RWPE2 (cell line): Measurements from ENCODE around the gene TMEM150B.

Experiments used
- ATAC-seq: fragments of 200-7000 bp; cut with Tn5 transposase; 3 replicates; pipeline ENCODE4 v1.9.1; 2021; ENCODE audit warnings: low read depth
- DNase-seq: peaks from one replicate; pipeline ENCODE4 v3.0.0-alpha.2; 2020; ENCODE audit warnings: low spot score
- H3K27ac ChIP-seq: fragments of 450-650 bp; 2 replicates; pipeline ENCODE4 v1.5.1; 2017; ENCODE audit warnings: mild to moderate bottlenecking; ENCODE audit not compliant: poor library complexity, severe bottlenecking
- H3K27me3 ChIP-seq: fragments of 250-450 bp; sonication (Bioruptor Pico); 2 replicates; pipeline ENCODE4 v1.5.1; 2021; ENCODE audit warnings: mild to moderate bottlenecking, moderate library complexity; ENCODE audit not compliant: insufficient read depth, poor library complexity, severe bottlenecking
- H3K36me3 ChIP-seq: fragments of 250-450 bp; sonication (Bioruptor Pico); 2 replicates; pipeline ENCODE4 v1.5.1; 2020; ENCODE audit warnings: low read depth, mild to moderate bottlenecking, moderate library complexity
- H3K4me1 ChIP-seq: fragments of 250-450 bp; sonication (Bioruptor Pico); 2 replicates; pipeline ENCODE4 v1.5.1; 2021; ENCODE audit warnings: mild to moderate bottlenecking, moderate library complexity; ENCODE audit not compliant: insufficient read depth, poor library complexity, severe bottlenecking
- H3K4me3 ChIP-seq: fragments of 250-450 bp; sonication (Bioruptor Pico); 2 replicates; pipeline ENCODE4 v1.5.1; 2021; ENCODE audit warnings: mild to moderate bottlenecking, moderate library complexity; ENCODE audit not compliant: severe bottlenecking
- H3K9me3 ChIP-seq: fragments of 250-450 bp; sonication (Bioruptor Pico); 2 replicates; pipeline ENCODE4 v1.5.1; 2021; ENCODE audit warnings: mild to moderate bottlenecking, moderate library complexity; ENCODE audit not compliant: severe bottlenecking
- TF ChIP-seq, protein P1 (sequence below): fragments of 450-650 bp; IDR thresholded peaks from one replicate; pipeline ENCODE4 v1.5.1; 2017; ENCODE audit warnings: mild to moderate bottlenecking, moderate library complexity; ENCODE audit not compliant: poor library complexity, severe bottlenecking

TMEM150B gene

DNA sequence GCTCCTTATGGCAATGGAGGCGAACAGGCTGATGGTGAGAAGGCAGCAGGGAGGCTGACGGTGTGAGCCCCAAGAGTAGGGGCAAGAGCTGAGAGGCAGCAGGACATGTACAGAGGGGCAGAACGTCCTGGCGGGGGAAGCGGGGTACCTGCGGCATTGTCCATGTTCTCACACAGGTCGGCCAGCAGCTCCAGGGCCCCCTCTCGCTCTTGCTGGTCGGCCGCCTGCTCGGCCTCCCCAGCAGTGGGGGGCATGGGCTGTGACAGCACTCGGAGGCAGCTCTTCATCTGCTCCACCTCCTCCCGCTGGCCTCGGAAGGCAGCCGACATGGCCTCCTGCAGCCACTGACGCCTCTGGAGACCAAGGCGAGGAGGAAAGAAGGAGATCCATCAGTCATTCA, 47.6 kb downstream of the TMEM150B start:
- no peak for DNase-seq
- no peak overlapping the region for H3K4me3 ChIP-seq

DNA sequence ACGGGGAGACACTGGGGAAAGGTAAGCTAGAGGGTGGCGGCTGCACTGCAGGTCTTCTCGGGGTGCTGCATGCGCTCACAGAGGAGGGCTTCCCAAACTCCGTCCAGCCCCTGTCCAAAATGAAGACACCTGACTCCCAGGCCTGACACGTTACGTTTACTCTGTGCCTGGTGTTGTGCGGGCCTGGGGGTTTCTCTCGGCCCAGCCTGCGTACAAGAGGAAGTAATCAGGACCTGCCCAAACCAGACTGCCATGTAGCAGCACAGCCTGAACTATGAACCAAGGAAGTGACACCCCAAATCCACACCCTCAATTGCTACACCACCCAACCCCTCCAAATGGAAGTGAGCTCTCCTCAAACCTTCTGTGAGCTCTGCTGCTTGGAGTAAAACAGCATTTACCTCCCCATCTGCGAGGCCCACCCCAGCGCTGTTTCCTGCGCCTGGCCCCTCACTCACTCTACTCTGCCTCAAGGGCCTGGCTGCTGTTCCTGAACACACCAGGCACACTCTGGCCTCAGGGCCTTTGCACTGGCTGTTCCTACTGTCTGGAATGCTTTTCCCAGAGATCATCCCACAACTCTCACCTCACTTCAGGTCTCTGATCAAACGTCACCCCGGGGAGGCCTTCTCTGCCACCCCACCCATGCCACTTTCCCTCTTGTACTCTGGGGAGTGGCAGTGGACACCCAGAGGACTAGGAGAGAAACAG, 48.3 kb downstream of the TMEM150B start:
- no peaks in the 10 kb centered on the region for H3K27me3 ChIP-seq
- DNase-seq (no peak), ATAC-seq (no peak)
- TF ChIP-seq, protein P1, sequence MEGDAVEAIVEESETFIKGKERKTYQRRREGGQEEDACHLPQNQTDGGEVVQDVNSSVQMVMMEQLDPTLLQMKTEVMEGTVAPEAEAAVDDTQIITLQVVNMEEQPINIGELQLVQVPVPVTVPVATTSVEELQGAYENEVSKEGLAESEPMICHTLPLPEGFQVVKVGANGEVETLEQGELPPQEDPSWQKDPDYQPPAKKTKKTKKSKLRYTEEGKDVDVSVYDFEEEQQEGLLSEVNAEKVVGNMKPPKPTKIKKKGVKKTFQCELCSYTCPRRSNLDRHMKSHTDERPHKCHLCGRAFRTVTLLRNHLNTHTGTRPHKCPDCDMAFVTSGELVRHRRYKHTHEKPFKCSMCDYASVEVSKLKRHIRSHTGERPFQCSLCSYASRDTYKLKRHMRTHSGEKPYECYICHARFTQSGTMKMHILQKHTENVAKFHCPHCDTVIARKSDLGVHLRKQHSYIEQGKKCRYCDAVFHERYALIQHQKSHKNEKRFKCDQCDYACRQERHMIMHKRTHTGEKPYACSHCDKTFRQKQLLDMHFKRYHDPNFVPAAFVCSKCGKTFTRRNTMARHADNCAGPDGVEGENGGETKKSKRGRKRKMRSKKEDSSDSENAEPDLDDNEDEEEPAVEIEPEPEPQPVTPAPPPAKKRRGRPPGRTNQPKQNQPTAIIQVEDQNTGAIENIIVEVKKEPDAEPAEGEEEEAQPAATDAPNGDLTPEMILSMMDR: no peak
- no peak overlapping the region for H3K27ac ChIP-seq
- H3K36me3 ChIP-seq: peaks cover 11% of the 10 kb centered on the region
- peaks cover 6% of the 10 kb centered on the region for H3K4me1 ChIP-seq
- H3K4me3 ChIP-seq: no peak overlapping the region
- no peaks in the 10 kb centered on the region for H3K9me3 ChIP-seq

More for the DNA sequence above, 47.6 kb downstream of the TMEM150B start:
- H3K27ac ChIP-seq: no peak overlapping the region
- peaks cover 11% of the 10 kb centered on the region for H3K36me3 ChIP-seq
- H3K4me1 ChIP-seq: peaks cover 6% of the 10 kb centered on the region
- no peaks in the 10 kb centered on the region for H3K27me3 ChIP-seq
- no peaks in the 10 kb centered on the region for H3K9me3 ChIP-seq
- TF ChIP-seq, protein P1: no peak
- ATAC-seq: no peak

GRCh38 chr19:55275851-55276719, 49.1 kb downstream of the TMEM150B start:
- H3K27me3 ChIP-seq: no peaks in the 10 kb centered on the region
- H3K4me3 ChIP-seq: no peak overlapping the region
- DNase-seq (no peak), ATAC-seq (no peak)
- H3K27ac ChIP-seq: no peak overlapping the region
- TF ChIP-seq, protein P1: no peak
- peaks cover 6% of the 10 kb centered on the region for H3K4me1 ChIP-seq
- no peaks in the 10 kb centered on the region for H3K9me3 ChIP-seq
- H3K36me3 ChIP-seq: peaks cover 11% of the 10 kb centered on the region

GRCh38 chr19:55273978-55274707, 51.0 kb downstream of the TMEM150B start:
- TF ChIP-seq, protein P1: no peak
- H3K4me1 ChIP-seq: no peaks in the 10 kb centered on the region
- no peak for ATAC-seq
- no peaks in the 10 kb centered on the region for H3K27me3 ChIP-seq
- no peak for DNase-seq
- no peaks in the 10 kb centered on the region for H3K9me3 ChIP-seq
- no peak overlapping the region for H3K4me3 ChIP-seq
- no peak overlapping the region for H3K27ac ChIP-seq
- H3K36me3 ChIP-seq: peaks cover 11% of the 10 kb centered on the region
